CD4-positive, CD25-positive, alpha-beta regulatory T cell (primary cell): ENCODE data around the gene KIRREL2. TPM values are rescaled to one million over a fixed set of nuclear protein-coding genes. Genes with fewer than 3 reads are reported as not detected.
"Not testable (repeated sequence)": the region's sequence is repeated elsewhere in the genome, so short reads cannot be mapped to it uniquely, and the experiment has no call there.

Experiments
- ATAC-seq, 2 donors: fragments of 150-1000 bp; cut with Tn5 transposase; one replicate each; pipeline ENCODE4 v1.10.0; 2021; ENCODE audit warnings: low read depth in 2 of 2, moderate number of reproducible peaks in 2 of 2, moderate library complexity in 1 of 2
- DNase-seq, 3 donors: peaks; one replicate each; pipeline versions ENCODE4 v3.0.0 to v3.0.0-alpha.2; 2012 to 2022; ENCODE audit warnings: mixed read lengths in 1 of 3
- H3K27ac ChIP-seq: one replicate; pipeline ENCODE4 v1.7.0; 2013; ENCODE audit warnings: mild to moderate bottlenecking, low read length; ENCODE audit not compliant: insufficient read depth, poor library complexity, severe bottlenecking
- H3K27me3 ChIP-seq: one replicate; pipeline ENCODE4 v1.7.0; 2013; ENCODE audit warnings: low read length; ENCODE audit not compliant: control insufficient read depth, insufficient read depth
- H3K36me3 ChIP-seq: one replicate; pipeline ENCODE4 v1.7.0; 2013; ENCODE audit warnings: mild to moderate bottlenecking, low read length, moderate library complexity; ENCODE audit not compliant: control insufficient read depth, insufficient read depth
- H3K4me1 ChIP-seq: 2 replicates; pipeline ENCODE4 v1.7.0; 2013; ENCODE audit warnings: mild to moderate bottlenecking, low read length; ENCODE audit not compliant: insufficient read depth, control insufficient read depth, poor library complexity, severe bottlenecking
- H3K4me3 ChIP-seq: one replicate; pipeline ENCODE4 v1.7.0; 2013; ENCODE audit warnings: low read depth, mild to moderate bottlenecking, low read length, moderate library complexity
- H3K9me3 ChIP-seq, 2 experiments: 1 replicate in 1 of 2; 2 replicates in 1 of 2; pipeline ENCODE4 v1.7.0; 2013; ENCODE audit warnings: low read length in 2 of 2, mild to moderate bottlenecking in 1 of 2, moderate library complexity in 1 of 2; ENCODE audit not compliant: control insufficient read depth in 2 of 2
- H3K27ac Mint-ChIP-seq, 3 donors: one replicate each; pipeline ENCODE4 v1.8.0; 2020 to 2022; ENCODE audit warnings: mild to moderate bottlenecking in 3 of 3, mixed read lengths in 3 of 3, moderate library complexity in 2 of 3
- H3K27me3 Mint-ChIP-seq: one replicate; pipeline ENCODE4 v1.8.0; 2022; ENCODE audit warnings: mild to moderate bottlenecking, mixed read lengths
- H3K36me3 Mint-ChIP-seq: one replicate; pipeline ENCODE4 v1.8.0; 2020; ENCODE audit warnings: mixed read lengths
- H3K4me1 Mint-ChIP-seq, 4 donors: one replicate each; pipeline ENCODE4 v1.8.0; 2020 to 2022; ENCODE audit warnings: mixed read lengths in 4 of 4, mild to moderate bottlenecking in 1 of 4
- H3K4me3 Mint-ChIP-seq, 4 donors: one replicate each; pipeline ENCODE4 v1.8.0; 2020 to 2022; ENCODE audit warnings: mild to moderate bottlenecking in 4 of 4, mixed read lengths in 4 of 4, moderate library complexity in 3 of 4
- H3K9me3 Mint-ChIP-seq, 7 donors: one replicate each; pipeline ENCODE4 v1.8.0; 2020 to 2022; ENCODE audit warnings: mixed read lengths in 7 of 7, mild to moderate bottlenecking in 3 of 7, moderate library complexity in 2 of 7
- polyA plus RNA-seq, 4 donors: library from polyadenylated mRNA; unstranded; fragments of 300-500 nt; fragmentation: Illumina TruSeq; gene quantifications; one replicate each; pipeline ENCODE4 v1.2.3, GENCODE V29; 2021
- total RNA-seq: library from RNA; stranded (reverse); gene quantifications from one replicate; pipeline ENCODE4 v1.2.3, GENCODE V29; 2022

KIRREL2 gene
- total and polyA plus RNA-seq, 5 donors from 2014 or later: not detected

GRCh38 chr19:35818445-35818844, 38.3 kb upstream of the KIRREL2 start:
- H3K27me3 ChIP-seq: peaks cover 4% of the 10 kb centered on the region
- no peaks in the 10 kb centered on the region for H3K36me3 ChIP-seq
- no peak overlapping the region for H3K27ac ChIP-seq
- no peaks in the 10 kb centered on the region for H3K9me3 ChIP-seq
- Mint-ChIP-seq H3K9me3 (peaks cover 0 to 3% (median 0%) of the 10 kb centered on the region in 7 donors), H3K4me3 (no peak overlapping the region), H3K4me1 (no peaks in the 10 kb centered on the region), H3K27me3 (peaks cover 19% of the 10 kb centered on the region), H3K36me3 (no peaks in the 10 kb centered on the region), H3K27ac (no peak overlapping the region)
- H3K4me3 ChIP-seq: no peak overlapping the region
- no peaks in the 10 kb centered on the region for H3K4me1 ChIP-seq
- DNase-seq (no peak), ATAC-seq (no peak)

GRCh38 chr19:35822579-35822978, 34.1 kb upstream of the KIRREL2 start:
- no peak overlapping the region for H3K27ac ChIP-seq
- no peak overlapping the region for H3K4me3 ChIP-seq
- Mint-ChIP-seq H3K4me3 (no peak overlapping the region), H3K4me1 (no peaks in the 10 kb centered on the region), H3K27me3 (peaks cover 17% of the 10 kb centered on the region), H3K27ac (no peak overlapping the region), H3K36me3 (no peaks in the 10 kb centered on the region), H3K9me3 (peaks cover 0 to 3% (median 0%) of the 10 kb centered on the region in 7 donors)
- no peaks in the 10 kb centered on the region for H3K4me1 ChIP-seq
- no peaks in the 10 kb centered on the region for H3K9me3 ChIP-seq
- ATAC-seq: no peak
- peaks cover 4% of the 10 kb centered on the region for H3K27me3 ChIP-seq
- no peaks in the 10 kb centered on the region for H3K36me3 ChIP-seq
- DNase-seq: no peak

- H3K9me3 Mint-ChIP-seq: peaks cover 0 to 2% (median 0%) of the 10 kb centered on the region in 7 donors
- H3K27ac Mint-ChIP-seq: peak overlapping the region in 1 of 3 donors; percentile 25
- DNase-seq: no peak
- H3K36me3 Mint-ChIP-seq: no peaks in the 10 kb centered on the region
- Histone ChIP-seq H3K27me3 (peaks cover 4% of the 10 kb centered on the region), H3K9me3 (no peaks in the 10 kb centered on the region), H3K27ac (no peak overlapping the region), H3K36me3 (no peaks in the 10 kb centered on the region), H3K4me3 (no peak overlapping the region), H3K4me1 (no peaks in the 10 kb centered on the region)
- no peak overlapping the region for H3K4me3 Mint-ChIP-seq
- H3K4me1 Mint-ChIP-seq: no peaks in the 10 kb centered on the region
- no peak for ATAC-seq
- peaks cover 10% of the 10 kb centered on the region for H3K27me3 Mint-ChIP-seq
Observed at GRCh38 chr19:35824150-35824549, 32.6 kb upstream of the KIRREL2 start.

- peaks cover 12% of the 10 kb centered on the region for H3K27me3 Mint-ChIP-seq
- Histone ChIP-seq H3K27me3 (peaks cover 2% of the 10 kb centered on the region), H3K4me3 (no peak overlapping the region), H3K27ac (no peak overlapping the region), H3K4me1 (no peaks in the 10 kb centered on the region), H3K36me3 (no peaks in the 10 kb centered on the region), H3K9me3 (no peaks in the 10 kb centered on the region)
- no peak for ATAC-seq
- peak in 2 of 3 donors; percentile 36 to 48 for DNase-seq
- no peaks in the 10 kb centered on the region for H3K4me1 Mint-ChIP-seq
- no peak overlapping the region for H3K4me3 Mint-ChIP-seq
- H3K27ac Mint-ChIP-seq: no peak overlapping the region
- no peaks in the 10 kb centered on the region for H3K36me3 Mint-ChIP-seq
- peaks cover 0 to 2% (median 0%) of the 10 kb centered on the region in 7 donors for H3K9me3 Mint-ChIP-seq
Observed at GRCh38 chr19:35828692-35829301, 27.9 kb upstream of the KIRREL2 start.

GRCh38 chr19:35830986-35831385, 25.7 kb upstream of the KIRREL2 start:
- Histone ChIP-seq H3K9me3 (no peaks in the 10 kb centered on the region), H3K36me3 (no peaks in the 10 kb centered on the region), H3K4me1 (no peaks in the 10 kb centered on the region), H3K27me3 (peaks cover 2% of the 10 kb centered on the region), H3K27ac (no peak overlapping the region), H3K4me3 (no peak overlapping the region)
- Mint-ChIP-seq H3K4me1 (no peaks in the 10 kb centered on the region), H3K36me3 (no peaks in the 10 kb centered on the region), H3K27me3 (peaks cover 26% of the 10 kb centered on the region), H3K27ac (peak overlapping the region in 1 of 3 donors; percentile 26), H3K4me3 (no peak overlapping the region), H3K9me3 (peaks cover 0 to 2% (median 0%) of the 10 kb centered on the region in 7 donors)
- ATAC-seq (no peak), DNase-seq (no peak)

GRCh38 chr19:35832054-35832453, 24.7 kb upstream of the KIRREL2 start:
- H3K27ac ChIP-seq: no peak overlapping the region
- no peaks in the 10 kb centered on the region for H3K4me1 Mint-ChIP-seq
- DNase-seq (no peak), ATAC-seq (no peak)
- H3K4me3 ChIP-seq: no peak overlapping the region
- peaks cover 4% of the 10 kb centered on the region for H3K27me3 ChIP-seq
- H3K36me3 Mint-ChIP-seq: no peaks in the 10 kb centered on the region
- H3K27me3 Mint-ChIP-seq: peaks cover 27% of the 10 kb centered on the region
- H3K27ac Mint-ChIP-seq: no peak overlapping the region
- no peak overlapping the region for H3K4me3 Mint-ChIP-seq
- H3K9me3 ChIP-seq: no peaks in the 10 kb centered on the region
- H3K9me3 Mint-ChIP-seq: peaks cover 0 to 2% (median 0%) of the 10 kb centered on the region in 7 donors
- H3K4me1 ChIP-seq: no peaks in the 10 kb centered on the region
- H3K36me3 ChIP-seq: no peaks in the 10 kb centered on the region

- no peaks in the 10 kb centered on the region for H3K4me1 ChIP-seq
- Mint-ChIP-seq H3K36me3 (no peaks in the 10 kb centered on the region), H3K27me3 (peaks cover 27% of the 10 kb centered on the region), H3K4me3 (no peak overlapping the region), H3K4me1 (no peaks in the 10 kb centered on the region), H3K9me3 (peaks cover 0 to 3% (median 0%) of the 10 kb centered on the region in 7 donors), H3K27ac (no peak overlapping the region)
- no peaks in the 10 kb centered on the region for H3K36me3 ChIP-seq
- DNase-seq (no peak), ATAC-seq (no peak)
- H3K27ac ChIP-seq: no peak overlapping the region
- peaks cover 5% of the 10 kb centered on the region for H3K27me3 ChIP-seq
- no peak overlapping the region for H3K4me3 ChIP-seq
- H3K9me3 ChIP-seq: peaks cover 2% of the 10 kb centered on the region in 2 experiments
Observed at GRCh38 chr19:35833972-35834371, 22.7 kb upstream of the KIRREL2 start.

GRCh38 chr19:35836096-35836495, 20.6 kb upstream of the KIRREL2 start:
- not testable (repeated sequence) for DNase-seq, H3K27ac Mint-ChIP-seq, H3K4me3 ChIP-seq, H3K9me3 ChIP-seq, H3K4me3 Mint-ChIP-seq, H3K4me1 Mint-ChIP-seq, H3K9me3 Mint-ChIP-seq, ATAC-seq, H3K27ac ChIP-seq, H3K27me3 ChIP-seq, H3K4me1 ChIP-seq, H3K36me3 ChIP-seq, H3K36me3 Mint-ChIP-seq
- H3K27me3 Mint-ChIP-seq: peaks cover 27% of the 10 kb centered on the region
